ENCODE data around the gene RAPGEF1. TPM values are rescaled to one million over a fixed set of nuclear protein-coding genes. Genes with fewer than 3 reads are reported as not detected.

Gene RAPGEF1
- total RNA-seq, 1 donor from 2014 or later, result 146 TPM

DNA sequence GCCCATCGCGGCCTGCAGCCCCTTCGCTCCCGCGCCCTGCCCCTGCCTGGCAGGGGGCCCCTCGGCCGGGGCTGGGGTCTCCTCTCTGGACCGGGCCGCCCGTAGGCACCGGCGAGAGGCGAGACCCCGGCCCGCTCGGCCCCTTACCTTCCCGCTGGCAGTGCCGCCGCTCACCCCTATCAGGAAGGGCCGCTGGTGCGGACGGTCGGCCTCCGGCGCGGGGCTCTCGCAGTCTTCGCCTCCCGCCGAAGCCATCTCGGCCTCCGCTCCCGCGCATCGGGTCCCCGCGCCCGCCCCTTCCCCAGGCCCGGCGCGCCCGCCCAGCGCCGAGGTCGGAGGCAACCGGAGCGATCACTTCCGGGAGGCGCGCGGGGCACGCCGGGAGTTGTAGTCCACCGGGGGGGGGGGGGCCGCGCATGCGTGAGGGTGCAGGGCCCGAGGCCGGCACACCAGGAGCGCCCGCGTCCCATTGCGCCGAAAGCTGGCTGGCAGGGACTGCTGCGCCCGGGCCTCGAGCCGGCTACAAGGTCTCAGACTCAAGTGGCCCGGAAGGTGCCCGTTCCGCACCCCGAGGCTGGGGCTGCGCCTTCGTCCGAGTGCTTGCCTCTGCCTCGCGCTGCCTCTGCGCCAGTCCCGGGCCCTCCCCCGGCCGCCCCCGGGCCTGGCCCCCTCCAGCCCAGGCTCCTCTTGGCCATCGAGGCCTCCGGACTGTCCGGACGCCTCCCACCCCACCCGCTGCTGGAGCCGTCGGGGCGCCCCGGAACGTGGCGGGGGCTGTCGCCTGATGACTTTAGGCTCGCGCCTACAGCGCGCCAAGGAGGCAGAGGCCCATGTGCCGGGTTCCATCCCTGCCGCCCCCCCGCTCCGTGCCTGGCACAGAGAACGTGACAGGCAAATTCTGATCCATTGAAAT lies 208.7 kb downstream of the RAPGEF1 start, which contains the start of gene UCK1:
TSS of gene UCK1 (minus strand) at position 344 of the 913 bp plus-strand sequence. CDS start at position 255, 89 bp downstream.
- H3K4me3 ChIP-seq, result peak within 1 kb of the TSS; percentile 78
- TF ChIP-seq, protein P1, sequence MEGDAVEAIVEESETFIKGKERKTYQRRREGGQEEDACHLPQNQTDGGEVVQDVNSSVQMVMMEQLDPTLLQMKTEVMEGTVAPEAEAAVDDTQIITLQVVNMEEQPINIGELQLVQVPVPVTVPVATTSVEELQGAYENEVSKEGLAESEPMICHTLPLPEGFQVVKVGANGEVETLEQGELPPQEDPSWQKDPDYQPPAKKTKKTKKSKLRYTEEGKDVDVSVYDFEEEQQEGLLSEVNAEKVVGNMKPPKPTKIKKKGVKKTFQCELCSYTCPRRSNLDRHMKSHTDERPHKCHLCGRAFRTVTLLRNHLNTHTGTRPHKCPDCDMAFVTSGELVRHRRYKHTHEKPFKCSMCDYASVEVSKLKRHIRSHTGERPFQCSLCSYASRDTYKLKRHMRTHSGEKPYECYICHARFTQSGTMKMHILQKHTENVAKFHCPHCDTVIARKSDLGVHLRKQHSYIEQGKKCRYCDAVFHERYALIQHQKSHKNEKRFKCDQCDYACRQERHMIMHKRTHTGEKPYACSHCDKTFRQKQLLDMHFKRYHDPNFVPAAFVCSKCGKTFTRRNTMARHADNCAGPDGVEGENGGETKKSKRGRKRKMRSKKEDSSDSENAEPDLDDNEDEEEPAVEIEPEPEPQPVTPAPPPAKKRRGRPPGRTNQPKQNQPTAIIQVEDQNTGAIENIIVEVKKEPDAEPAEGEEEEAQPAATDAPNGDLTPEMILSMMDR (IDR thresholded peaks at IDR 0.05), result no peak
- ATAC-seq (peak; percentile 98 to 99), DNase-seq (peak; percentile 86)
- no peaks in the 10 kb centered on the region for H3K9me3 ChIP-seq
- no peaks in the 10 kb centered on the region for H3K27me3 ChIP-seq (ENCODE audit: low read depth)
- H3K36me3 ChIP-seq, result peaks cover 38% of the 10 kb centered on the region
- peaks cover 16% of the 10 kb centered on the region for H3K4me1 ChIP-seq
- intact Hi-C loops (cut with DNase I), result no loop called here
- peak within 1 kb of the TSS; percentile 86 for H3K27ac ChIP-seq

GRCh38 chr9:131530546-131530919 lies 209.3 kb downstream of the RAPGEF1 start:
- peaks cover 44% of the 10 kb centered on the region for H3K36me3 ChIP-seq
- peaks cover 16% of the 10 kb centered on the region for H3K4me1 ChIP-seq
- DNase-seq, result peak; percentile 61
- peak overlapping the region; percentile 86 for H3K27ac ChIP-seq
- peak overlapping the region; percentile 78 for H3K4me3 ChIP-seq
- no peaks in the 10 kb centered on the region for H3K9me3 ChIP-seq
- no peaks in the 10 kb centered on the region for H3K27me3 ChIP-seq (ENCODE audit: low read depth)
- TF ChIP-seq, protein P1 (IDR thresholded peaks at IDR 0.05), result peak; percentile 27
- intact Hi-C loops (cut with DNase I), result no loop called here
- ATAC-seq, result peak; percentile 13 to 40

DNA sequence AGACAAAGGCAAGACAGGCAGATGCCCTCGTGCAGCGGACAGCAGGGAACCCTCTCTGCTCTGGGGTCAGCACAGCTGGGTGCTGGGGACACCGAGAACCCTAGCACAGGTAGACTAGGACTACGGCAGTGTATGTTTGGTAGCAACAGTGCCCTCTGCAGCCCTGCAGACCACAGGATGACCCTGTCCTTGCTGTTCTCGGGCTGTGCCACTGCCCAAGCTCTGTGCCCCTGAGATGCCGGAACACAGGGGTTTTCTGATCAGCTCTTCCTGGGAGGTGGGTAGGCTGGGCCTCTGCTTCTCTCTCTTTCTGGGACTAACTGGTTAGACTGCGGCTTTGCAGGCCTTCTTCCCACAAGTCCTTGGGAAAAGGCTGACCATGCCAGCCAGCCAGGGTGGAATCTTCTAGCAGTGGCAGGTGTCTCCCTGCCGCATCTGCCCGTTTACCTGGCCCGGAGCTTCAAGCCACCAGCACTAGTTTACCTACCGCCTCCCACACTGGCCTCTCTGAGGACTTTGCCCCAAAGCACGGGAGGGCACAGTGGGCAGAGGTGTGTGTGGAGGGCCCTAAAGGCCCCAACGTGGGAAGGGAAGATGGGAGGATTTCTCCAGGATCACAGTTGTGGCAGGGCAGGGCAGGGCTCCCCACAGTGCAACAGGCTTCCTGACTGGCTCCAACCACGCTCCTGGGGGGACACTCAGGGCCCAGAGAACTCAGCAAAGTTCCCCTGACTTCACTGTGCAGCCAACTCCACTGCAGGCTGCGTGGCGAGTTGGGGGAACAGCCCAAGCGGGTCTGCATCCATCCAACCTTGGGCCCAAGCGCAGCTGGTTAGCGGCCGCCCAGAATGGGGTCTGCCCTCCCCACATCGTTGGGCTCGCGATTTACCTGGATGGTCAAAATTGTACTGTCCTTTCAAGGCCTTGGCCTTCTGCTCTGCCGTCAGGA lies 210.0 kb downstream of the RAPGEF1 start:
- H3K4me1 ChIP-seq, result peaks cover 16% of the 10 kb centered on the region
- H3K27me3 ChIP-seq (ENCODE audit: low read depth), result no peaks in the 10 kb centered on the region
- intact Hi-C loops (cut with DNase I), result no loop called here
- no peaks in the 10 kb centered on the region for H3K9me3 ChIP-seq
- DNase-seq, result no peak
- TF ChIP-seq, protein P1 (IDR thresholded peaks at IDR 0.05), result no peak
- ATAC-seq, result no peak
- H3K27ac ChIP-seq, result peak overlapping the region; percentile 86
- peaks cover 51% of the 10 kb centered on the region for H3K36me3 ChIP-seq
- H3K4me3 ChIP-seq, result peak overlapping the region; percentile 78

DNA sequence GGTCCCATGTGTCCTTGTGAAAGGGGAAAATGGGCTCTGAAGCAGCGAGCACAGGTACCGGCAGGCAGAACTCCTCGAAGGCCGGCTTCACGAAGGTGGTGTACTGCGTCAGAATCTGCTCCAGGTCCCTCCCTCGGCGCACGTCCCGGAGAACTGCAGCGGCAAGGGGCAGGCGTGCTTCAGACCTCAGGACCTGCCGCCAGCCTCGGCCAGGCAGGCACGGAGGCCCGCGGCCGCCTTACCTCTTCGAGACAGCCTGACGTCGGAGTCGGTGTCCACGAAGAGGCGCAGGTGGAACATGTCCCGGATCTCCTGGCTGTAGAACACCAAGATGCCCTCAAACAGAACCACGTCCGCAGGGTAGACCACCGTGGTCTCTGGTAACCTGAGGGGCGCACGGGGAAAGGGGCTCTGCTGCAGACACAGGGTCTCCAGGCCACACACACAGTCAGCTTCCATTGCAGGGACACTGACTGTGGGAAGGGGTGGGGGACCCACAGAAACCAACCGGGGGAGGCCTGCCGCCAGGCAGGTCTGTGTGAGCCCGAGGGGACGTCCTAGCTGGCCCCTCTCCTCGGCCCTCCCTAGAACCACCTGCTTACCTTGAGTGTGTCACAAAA lies 210.9 kb downstream of the RAPGEF1 start:
- peaks cover 16% of the 10 kb centered on the region for H3K4me1 ChIP-seq
- ATAC-seq (no peak), DNase-seq (no peak)
- H3K27ac ChIP-seq, result no peak overlapping the region
- peaks cover 60% of the 10 kb centered on the region for H3K36me3 ChIP-seq
- no peaks in the 10 kb centered on the region for H3K9me3 ChIP-seq
- intact Hi-C loops (cut with DNase I), result no loop called here
- no peak overlapping the region for H3K4me3 ChIP-seq
- TF ChIP-seq, protein P1 (IDR thresholded peaks at IDR 0.05), result no peak
- H3K27me3 ChIP-seq (ENCODE audit: low read depth), result no peaks in the 10 kb centered on the region

GRCh38 chr9:131528186-131528585 lies 211.7 kb downstream of the RAPGEF1 start:
- H3K36me3 ChIP-seq, result peaks cover 68% of the 10 kb centered on the region
- no peaks in the 10 kb centered on the region for H3K9me3 ChIP-seq
- no peak overlapping the region for H3K4me3 ChIP-seq
- H3K27me3 ChIP-seq (ENCODE audit: low read depth), result no peaks in the 10 kb centered on the region
- no peak overlapping the region for H3K27ac ChIP-seq
- ATAC-seq (no peak), DNase-seq (no peak)
- intact Hi-C loops (cut with DNase I), result no loop called here
- TF ChIP-seq, protein P1 (IDR thresholded peaks at IDR 0.05), result no peak
- peaks cover 16% of the 10 kb centered on the region for H3K4me1 ChIP-seq
